HEK293 (cell line): ENCODE measurements around the gene CNKSR3.
A peak's percentile ranks its signal among the peaks of the same experiment; 100 is the strongest.

Experiments
- CTCF ChIA-PET: fragments of 350-600 bp; formaldehyde crosslinking; extraction: SDS; loops from one replicate; lab custom pipeline; 2021; ENCODE audit warnings: antibody characterized with exemption; lab: Yijun Ruan, JAX
- POLR2A ChIA-PET: fragments of 300-600 bp; formaldehyde crosslinking; extraction: SDS; loops from one replicate; lab custom pipeline; 2020; ENCODE audit warnings: antibody characterized with exemption, inconsistent platforms; lab: Yijun Ruan, JAX
- H3K27ac ChIP-seq: fragments of 200-500 bp; sonication (Bioruptor generic); 2 replicates; pipeline ENCODE4 v1.5.1; 2014; ENCODE audit warnings: low read depth, low read length, control low read depth, inconsistent platforms; ENCODE audit errors: extremely low read depth
- H3K36me3 ChIP-seq, 2 experiments: fragments of 200-500 bp in 1 of 2; sonication (Bioruptor generic) in 1 of 2; 1 replicate in 1 of 2; 2 replicates in 1 of 2; pipeline ENCODE4 v1.5.1; 2014 to 2017; ENCODE audit warnings: inconsistent platforms in 2 of 2, low read length in 2 of 2; ENCODE audit not compliant: control insufficient read depth in 2 of 2, insufficient read depth in 1 of 2
- H3K4me1 ChIP-seq: fragments of 200-500 bp; sonication (Bioruptor generic); 2 replicates; pipeline ENCODE4 v1.5.1; 2014; ENCODE audit warnings: mild to moderate bottlenecking, low read length, inconsistent platforms; ENCODE audit not compliant: control insufficient read depth, insufficient read depth
- H3K4me3 ChIP-seq: 2 replicates; pipeline ENCODE4 v1.5.1; 2011; ENCODE audit warnings: low read depth, mild to moderate bottlenecking, control low read depth, low read length, moderate library complexity
- H3K9me3 ChIP-seq: fragments of 200-500 bp; sonication (Bioruptor generic); 2 replicates; pipeline ENCODE4 v1.5.1; 2014; ENCODE audit warnings: low read depth, low read length, inconsistent platforms; ENCODE audit not compliant: control insufficient read depth, insufficient read depth
- EGR2 ChIP-seq: fragments of 450-650 bp; formaldehyde crosslinking; IDR thresholded peaks from 2 replicates; pipeline ENCODE4 v1.5.1; 2016; ENCODE audit warnings: low read depth, missing biosample characterization, missing genetic modification characterization
- MYNN ChIP-seq: fragments of 450-650 bp; formaldehyde crosslinking; IDR thresholded peaks from 2 replicates; pipeline ENCODE4 v1.5.1; 2016; ENCODE audit warnings: missing biosample characterization, missing genetic modification characterization, borderline replicate concordance
- SCRT2 ChIP-seq: fragments of 450-650 bp; formaldehyde crosslinking; IDR thresholded peaks from 2 replicates; pipeline ENCODE4 v1.5.1; 2016; ENCODE audit warnings: missing biosample characterization, missing genetic modification characterization
- ZNF157 ChIP-seq: fragments of 450-650 bp; formaldehyde crosslinking; IDR thresholded peaks from 2 replicates; pipeline ENCODE4 v1.5.1; 2016; ENCODE audit warnings: missing biosample characterization, missing genetic modification characterization
- ZNF214 ChIP-seq: fragments of 450-650 bp; formaldehyde crosslinking; IDR thresholded peaks from 2 replicates; pipeline ENCODE4 v1.5.1; 2017; ENCODE audit warnings: missing biosample characterization, mild to moderate bottlenecking, missing genetic modification characterization, borderline replicate concordance
- ZNF350 ChIP-seq: fragments of 450-650 bp; formaldehyde crosslinking; IDR thresholded peaks from 2 replicates; pipeline ENCODE4 v1.5.0; 2017; ENCODE audit warnings: missing biosample characterization, mild to moderate bottlenecking, missing genetic modification characterization
- ZNF433 ChIP-seq: fragments of 450-650 bp; formaldehyde crosslinking; IDR thresholded peaks from 2 replicates; pipeline ENCODE4 v1.5.1; 2016; ENCODE audit warnings: missing biosample characterization, missing genetic modification characterization, low read depth
- ZNF580 ChIP-seq: fragments of 450-650 bp; formaldehyde crosslinking; IDR thresholded peaks from 2 replicates; pipeline ENCODE4 v1.5.1; 2016; ENCODE audit warnings: missing biosample characterization, missing genetic modification characterization
- ZNF785 ChIP-seq: fragments of 450-650 bp; formaldehyde crosslinking; IDR thresholded peaks from 2 replicates; pipeline ENCODE4 v1.5.1; 2016; ENCODE audit warnings: missing biosample characterization, missing genetic modification characterization
- ZNF792 ChIP-seq: fragments of 450-650 bp; formaldehyde crosslinking; IDR thresholded peaks from 2 replicates; pipeline ENCODE4 v1.5.1; 2016; ENCODE audit warnings: missing biosample characterization, missing genetic modification characterization
- TF ChIP-seq, protein P1 (sequence below): fragments of 450-650 bp; formaldehyde crosslinking; IDR thresholded peaks from 2 replicates; pipeline ENCODE4; 2016; ENCODE audit warnings: missing biosample characterization, missing genetic modification characterization
- TF ChIP-seq, protein P2 (sequence below): fragments of 450-650 bp; formaldehyde crosslinking; IDR thresholded peaks from 2 replicates; pipeline ENCODE4 v1.5.1; 2016; ENCODE audit warnings: missing biosample characterization, missing genetic modification characterization

Gene CNKSR3

DNA sequence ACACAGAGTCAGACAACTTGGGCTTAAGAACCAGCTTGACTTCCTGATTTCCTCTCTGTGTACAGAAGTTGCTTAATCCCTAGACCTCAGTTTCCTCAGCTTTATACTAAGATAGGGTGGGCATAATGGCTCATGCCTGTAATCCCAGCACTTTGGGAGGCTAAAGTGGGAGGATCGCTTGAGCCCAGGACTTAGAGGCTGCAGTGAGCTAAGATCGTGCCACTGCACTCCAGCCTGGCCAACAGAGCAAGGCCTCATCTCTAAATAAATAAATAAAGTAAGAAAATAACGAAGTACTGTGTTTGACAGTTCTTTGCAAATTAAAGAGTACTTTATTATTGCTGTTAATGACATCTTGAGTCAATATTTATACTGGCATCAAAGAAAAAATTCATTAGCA lies 41.7 kb downstream of the CNKSR3 start:
- no peak overlapping the region for H3K27ac ChIP-seq
- no peak overlapping the region for H3K4me3 ChIP-seq
- CTCF ChIA-PET, result no interaction called here
- H3K9me3 ChIP-seq, result no peaks in the 10 kb centered on the region
- TF ChIP-seq ZNF350, result no peak
- no peaks in the 10 kb centered on the region for H3K36me3 ChIP-seq
- no peaks in the 10 kb centered on the region for H3K4me1 ChIP-seq
- POLR2A ChIA-PET, result no interaction called here

- CTCF ChIA-PET, result interaction anchor here (0.7 to 1.3 kb wide), 3 partner anchors 11 to 19 kb away, joined by 3 to 7 read pairs (median 4); no protein-coding TSS in a partner anchor
These were observed 43.4 kb downstream of the CNKSR3 start for GRCh38 chr6:154466971-154467679.

GRCh38 chr6:154466139-154466538 lies 44.3 kb downstream of the CNKSR3 start:
- no peak overlapping the region for H3K4me3 ChIP-seq
- H3K4me1 ChIP-seq, result no peaks in the 10 kb centered on the region
- H3K9me3 ChIP-seq, result no peaks in the 10 kb centered on the region
- POLR2A ChIA-PET, result no interaction called here
- no peak overlapping the region for H3K27ac ChIP-seq
- TF ChIP-seq, protein P1, sequence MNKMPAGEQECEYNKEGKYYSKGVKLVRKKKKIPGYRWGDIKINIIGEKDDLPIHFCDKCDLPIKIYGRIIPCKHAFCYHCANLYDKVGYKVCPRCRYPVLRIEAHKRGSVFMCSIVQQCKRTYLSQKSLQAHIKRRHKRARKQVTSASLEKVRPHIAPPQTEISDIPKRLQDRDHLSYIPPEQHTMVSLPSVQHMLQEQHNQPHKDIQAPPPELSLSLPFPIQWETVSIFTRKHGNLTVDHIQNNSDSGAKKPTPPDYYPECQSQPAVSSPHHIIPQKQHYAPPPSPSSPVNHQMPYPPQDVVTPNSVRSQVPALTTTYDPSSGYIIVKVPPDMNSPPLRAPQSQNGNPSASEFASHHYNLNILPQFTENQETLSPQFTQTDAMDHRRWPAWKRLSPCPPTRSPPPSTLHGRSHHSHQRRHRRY (tag by site-specific recombination), result no peak
- TF ChIP-seq ZNF785 (no peak), EGR2 (no peak), ZNF792 (tag by site-specific recombination) (no peak), ZNF580 (no peak)
- TF ChIP-seq, protein P2, sequence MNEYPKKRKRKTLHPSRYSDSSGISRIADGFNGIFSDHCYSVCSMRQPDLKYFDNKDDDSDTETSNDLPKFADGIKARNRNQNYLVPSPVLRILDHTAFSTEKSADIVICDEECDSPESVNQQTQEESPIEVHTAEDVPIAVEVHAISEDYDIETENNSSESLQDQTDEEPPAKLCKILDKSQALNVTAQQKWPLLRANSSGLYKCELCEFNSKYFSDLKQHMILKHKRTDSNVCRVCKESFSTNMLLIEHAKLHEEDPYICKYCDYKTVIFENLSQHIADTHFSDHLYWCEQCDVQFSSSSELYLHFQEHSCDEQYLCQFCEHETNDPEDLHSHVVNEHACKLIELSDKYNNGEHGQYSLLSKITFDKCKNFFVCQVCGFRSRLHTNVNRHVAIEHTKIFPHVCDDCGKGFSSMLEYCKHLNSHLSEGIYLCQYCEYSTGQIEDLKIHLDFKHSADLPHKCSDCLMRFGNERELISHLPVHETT, result no peak
- no peaks in the 10 kb centered on the region for H3K36me3 ChIP-seq
- CTCF ChIA-PET, result interaction anchor here (0.6 to 1.3 kb wide), 2 partner anchors 12 to 516 kb away, joined by 3 to 7 read pairs; no protein-coding TSS in a partner anchor

More at GRCh38 chr6:154466971-154467679, 43.4 kb downstream of the CNKSR3 start:
- H3K27ac ChIP-seq, result no peak overlapping the region
- no peaks in the 10 kb centered on the region for H3K36me3 ChIP-seq
- POLR2A ChIA-PET, result interaction anchor here (0.7 kb wide), 1 partner anchor 76 kb away, joined by 3 read pairs; no protein-coding TSS in a partner anchor
- H3K4me3 ChIP-seq, result no peak overlapping the region
- no peak for TF ChIP-seq MYNN (tag by site-specific recombination)
- TF ChIP-seq SCRT2 (tag by site-specific recombination), result peak; percentile 78
- no peaks in the 10 kb centered on the region for H3K9me3 ChIP-seq
- H3K4me1 ChIP-seq, result no peaks in the 10 kb centered on the region

DNA sequence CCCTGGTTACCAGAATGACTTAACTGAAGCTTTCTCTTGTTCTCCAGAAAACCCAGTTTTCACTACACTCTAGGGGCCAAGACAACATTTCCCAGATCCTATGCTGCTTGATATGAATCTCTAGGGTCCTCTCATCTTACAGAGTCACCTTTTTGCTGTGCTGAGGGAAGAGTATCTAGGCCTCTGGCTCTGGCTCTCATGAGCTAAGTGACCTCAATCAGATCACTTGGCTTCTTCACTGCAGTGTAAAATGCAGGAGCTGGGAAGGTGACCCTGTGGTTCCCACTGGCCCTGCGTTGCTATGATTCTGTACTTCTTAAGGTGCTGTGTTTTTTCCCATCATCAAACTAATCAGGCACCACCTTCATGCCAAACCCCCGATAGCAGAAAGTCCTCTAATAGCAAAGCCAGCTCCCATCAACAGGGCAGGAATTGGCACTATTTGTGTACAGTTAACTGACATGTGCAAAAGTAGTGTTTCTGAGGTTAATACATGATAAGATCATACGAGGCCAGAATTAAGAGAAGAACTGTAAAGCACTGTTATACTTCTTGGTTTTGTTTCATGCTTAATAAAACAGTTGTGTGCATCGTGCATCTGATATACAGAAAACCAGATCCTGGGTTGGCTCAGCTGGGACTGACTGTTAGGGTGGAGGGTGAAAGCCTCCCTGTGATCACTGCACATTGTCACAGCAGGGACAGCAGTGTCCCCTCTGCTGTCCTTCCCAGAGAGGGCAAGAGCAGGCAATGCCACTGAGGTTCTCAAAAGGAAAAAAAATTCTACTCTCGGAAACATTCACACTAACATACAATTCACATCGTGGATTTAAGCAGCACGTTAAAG lies 46.7 kb downstream of the CNKSR3 start:
- Histone ChIP-seq H3K9me3 (no peaks in the 10 kb centered on the region), H3K36me3 (no peaks in the 10 kb centered on the region), H3K4me1 (peaks cover under 1% of the 10 kb centered on the region), H3K27ac (no peak overlapping the region), H3K4me3 (no peak overlapping the region)
- POLR2A ChIA-PET, result interaction anchor here (1.0 kb wide), 2 partner anchors 11 to 46 kb away, joined by 3 read pairs; no protein-coding TSS in a partner anchor
- TF ChIP-seq ZNF433 (tag by site-specific recombination), result no peak
- 0 out of 2 replicates have a peak, but pooled peaks have one; percentile 22 for TF ChIP-seq ZNF157 (tag by site-specific recombination)
- no peak for TF ChIP-seq ZNF214 (tag by site-specific recombination)
- CTCF ChIA-PET, result interaction anchor here (0.6 to 2.0 kb wide), 4 partner anchors 15 to 46 kb away, joined by 3 to 5 read pairs (median 3); no protein-coding TSS in a partner anchor
